ENCODE data around the gene DNM3.
A peak's percentile ranks its signal among the peaks of the same experiment; 100 is the strongest.
"Not testable (repeated sequence)": the region's sequence is repeated elsewhere in the genome, so short reads cannot be mapped to it uniquely, and the experiment has no call there.

DNM3 gene

GRCh38 chr1:172343240-172344160 is 502.2 kb downstream of the DNM3 start:
- no peak for DNase-seq

GRCh38 chr1:172344444-172344843 is 503.1 kb downstream of the DNM3 start:
- DNase-seq: no peak

- no peak for DNase-seq
Measured at GRCh38 chr1:172345077-172345476, 503.8 kb downstream of the DNM3 start.

GRCh38 chr1:172347416-172347815 is 506.1 kb downstream of the DNM3 start:
- no peak for DNase-seq

- DNase-seq: no peak
Measured at GRCh38 chr1:172350856-172351255, 509.6 kb downstream of the DNM3 start.

- DNase-seq: no peak
Measured at GRCh38 chr1:172351346-172351745, 510.0 kb downstream of the DNM3 start.

- DNase-seq: no peak
Measured at GRCh38 chr1:172351754-172352161, 510.5 kb downstream of the DNM3 start.

- DNase-seq: no peak
Measured at GRCh38 chr1:172352435-172352834, 511.1 kb downstream of the DNM3 start.

GRCh38 chr1:172354291-172355274 is 513.3 kb downstream of the DNM3 start:
- no peak for DNase-seq

GRCh38 chr1:172356620-172357019 is 515.3 kb downstream of the DNM3 start:
- no peak for DNase-seq

- DNase-seq: no peak
Measured at GRCh38 chr1:172357753-172358385, 516.6 kb downstream of the DNM3 start.

GRCh38 chr1:172359491-172359999 is 518.2 kb downstream of the DNM3 start:
- no peak for DNase-seq

- DNase-seq: peak; percentile 22
Measured at GRCh38 chr1:172360511-172360910, 519.2 kb downstream of the DNM3 start.

GRCh38 chr1:172360985-172361384 is 519.7 kb downstream of the DNM3 start:
- no peak for DNase-seq

- DNase-seq: no peak
Measured at GRCh38 chr1:172363852-172364251, 522.6 kb downstream of the DNM3 start.

- DNase-seq: not testable (repeated sequence)
Measured at GRCh38 chr1:172371646-172372045, 530.3 kb downstream of the DNM3 start.

- no peak for DNase-seq
Measured at GRCh38 chr1:172373864-172374263, 532.6 kb downstream of the DNM3 start.

- no peak for DNase-seq
Measured at GRCh38 chr1:172375211-172375631, 533.9 kb downstream of the DNM3 start.

- no peak for DNase-seq
Measured at GRCh38 chr1:172376431-172376830, 535.1 kb downstream of the DNM3 start.

- DNase-seq: no peak
Measured at GRCh38 chr1:172377565-172377964, 536.3 kb downstream of the DNM3 start.

- no peak for DNase-seq
Measured at GRCh38 chr1:172378109-172378760, 536.9 kb downstream of the DNM3 start.

Data from retina (tissue), 1 donor.